HepG2 (cell line): ENCODE measurements around the gene SLC13A5. TPM values are rescaled to one million over a fixed set of nuclear protein-coding genes. Genes with fewer than 3 reads are reported as not detected.

Experiments used
- ATAC-seq: fragments of 200-7000 bp; cut with Tn5 transposase; 3 replicates; pipeline ENCODE4 v1.9.1; 2020; ENCODE audit warnings: mild to moderate bottlenecking, moderate library complexity
- BruUV-seq: library from RNA; stranded (reverse); fragments of 400-500 nt; replicated peaks from 2 replicates; lab custom pipeline; 2021; lab: Mats Ljungman, UMichigan
- CTCF ChIA-PET: fragments of 300-600 bp; formaldehyde crosslinking; extraction: SDS; loops from one replicate; lab custom pipeline; 2021; ENCODE audit warnings: low total read pairs, inconsistent platforms, low intra/inter-chr PET ratio; lab: Yijun Ruan, JAX
- POLR2A ChIA-PET: fragments of 350-600 bp; sonication (Branson Sonifier 250); formaldehyde crosslinking; loops from one replicate; lab custom pipeline; 2020; ENCODE audit warnings: antibody characterized with exemption, inconsistent platforms; lab: Yijun Ruan, JAX
- DNase-seq: peaks from one replicate; pipeline ENCODE4 v3.0.0-alpha.2; 2015; ENCODE audit warnings: low spot score
- FAIRE-seq: peaks from 3 replicates; lab custom pipeline; 2011; peaks lifted over from hg19 to GRCh38; lab: Jason Lieb, UNC
- H2AFZ ChIP-seq: one replicate; pipeline ENCODE4 v1.6.1; 2011; ENCODE audit warnings: low read length, inconsistent platforms
- H3K27ac ChIP-seq: fragments of 300-600 bp; 3 replicates; pipeline ENCODE4 v1.8.0; 2011; ENCODE audit warnings: mixed run types, mild to moderate bottlenecking, mixed read lengths, low read length, inconsistent platforms; ENCODE audit not compliant: insufficient read depth; ENCODE audit errors: extremely low read length
- H3K27me3 ChIP-seq, 2 experiments: fragments of 200-600 bp in 1 of 2; 2 replicates in 1 of 2; 3 replicates in 1 of 2; pipeline versions ENCODE4 v1.6.0 to v1.8.0; 2011; ENCODE audit warnings: low read length in 2 of 2, mild to moderate bottlenecking in 2 of 2, moderate library complexity in 2 of 2, inconsistent platforms in 1 of 2; ENCODE audit not compliant: insufficient read depth in 2 of 2, control insufficient read depth in 1 of 2
- H3K36me3 ChIP-seq, 2 experiments: fragments of 200-600 bp in 1 of 2; replicated peaks in 1 of 2; 2 replicates in 1 of 2; 3 replicates in 1 of 2; pipeline versions ENCODE4 v1.5.1 to v1.8.0; 2011; ENCODE audit warnings: low read length in 2 of 2, inconsistent platforms in 1 of 2; ENCODE audit not compliant: insufficient read depth in 2 of 2, control insufficient read depth in 1 of 2
- H3K4me1 ChIP-seq: 2 replicates; pipeline ENCODE4 v1.5.1; 2012; ENCODE audit warnings: low read length, inconsistent platforms; ENCODE audit not compliant: insufficient read depth
- H3K4me2 ChIP-seq: 2 replicates; pipeline ENCODE4 v1.6.0; 2011; ENCODE audit warnings: low read depth, low read length, inconsistent platforms
- H3K4me3 ChIP-seq, 3 experiments: fragments of 200-600 bp in 1 of 3; sonication (generic), shearing (Covaris generic) in 1 of 3; replicated peaks in 1 of 3; 2 replicates each; pipeline ENCODE4 v1.5.1; 2011 to 2016; ENCODE audit warnings: low read length in 3 of 3, inconsistent platforms in 2 of 3, low read depth in 2 of 3, mild to moderate bottlenecking in 2 of 3, control low read depth in 1 of 3, mixed read lengths in 1 of 3; ENCODE audit not compliant: insufficient read depth in 1 of 3
- H3K79me2 ChIP-seq: one replicate; pipeline ENCODE4 v1.6.1; 2011; ENCODE audit warnings: low read length, inconsistent platforms; ENCODE audit not compliant: insufficient read depth
- H3K9ac ChIP-seq: 2 replicates; pipeline ENCODE4 v1.6.0; 2011; ENCODE audit warnings: mild to moderate bottlenecking, low read depth, low read length, inconsistent platforms; ENCODE audit not compliant: insufficient read depth
- H3K9me3 ChIP-seq: 2 replicates; pipeline ENCODE4 v1.5.1; 2012; ENCODE audit warnings: mild to moderate bottlenecking, low read length
- H4K20me1 ChIP-seq: 2 replicates; pipeline ENCODE4 v1.6.0; 2011; ENCODE audit warnings: inconsistent platforms, mild to moderate bottlenecking, low read length, moderate library complexity; ENCODE audit not compliant: insufficient read depth
- EED ChIP-seq: sonication (generic); formaldehyde crosslinking; IDR thresholded peaks from 2 replicates; pipeline ENCODE4 v1.5.0; 2020; ENCODE audit warnings: mild to moderate bottlenecking, missing genetic modification reagents
- FOXK2 ChIP-seq: fragments of 450-650 bp; IDR thresholded peaks from 2 replicates; pipeline ENCODE4 v1.6.1; 2016
- POLR2A ChIP-seq, 2 experiments: IDR thresholded peaks; 2 replicates each; pipeline ENCODE4 v1.6.1; 2011; ENCODE audit warnings: low read depth in 2 of 2, low read length in 2 of 2, mild to moderate bottlenecking in 1 of 2, moderate library complexity in 1 of 2; ENCODE audit not compliant: insufficient read depth in 1 of 2
- RBFOX2 ChIP-seq: fragments of 200-400 bp; formaldehyde crosslinking; IDR thresholded peaks from 2 replicates; pipeline ENCODE4 v1.6.1; 2017; ENCODE audit warnings: low read depth, mild to moderate bottlenecking, low read length
- ZBTB3 ChIP-seq: sonication (generic); formaldehyde crosslinking; IDR thresholded peaks from 2 replicates; pipeline ENCODE4 v1.4.0; 2020; ENCODE audit warnings: low read depth, mild to moderate bottlenecking, moderate library complexity, missing genetic modification reagents, borderline replicate concordance
- ZFY ChIP-seq: sonication (generic); formaldehyde crosslinking; IDR thresholded peaks from 2 replicates; pipeline ENCODE4 v1.4.0; 2020; ENCODE audit warnings: missing genetic modification reagents
- ZNF549 ChIP-seq: sonication (generic); formaldehyde crosslinking; IDR thresholded peaks from 2 replicates; pipeline ENCODE4 v1.5.0; 2020; ENCODE audit warnings: missing genetic modification reagents
- WGBS: methylation state at CpG from one replicate; pipeline ENCODE4 v1.1.6; 2017; ENCODE audit warnings: low lambda C conversion rate; 5-methylcytosine and 5-hydroxymethylcytosine counted together
- in situ Hi-C: cut with HindIII; loops from 2 replicates; pipeline ENCODE4 v1.10.0; 2017; ENCODE audit warnings: low pct_unique_long_range_greater_than_20kb; ENCODE audit not compliant: extremely low pct_ligation_motif_present
- intact Hi-C: fragments of 100-400 bp; cut with micrococcal nuclease; formaldehyde crosslinking; loops from one replicate; pipeline ENCODE4 v1.10.0; 2022; ENCODE audit not compliant: unreplicated experiment
- polyA plus RNA-seq, 8 experiments: library from polyadenylated mRNA; depleted of rRNA in 3 of 8; stranded (reverse) in 7 of 8; unstranded in 1 of 8; fragments of >200 nt; fragmentation: Illumina TruSeq in 4 of 8; extraction: Trizol in 4 of 8; gene quantifications; 2 replicates each; pipeline versions ENCODE4 v1.2.1 to v1.2.3, GENCODE V29; 2011 to 2016; ENCODE audit warnings: low read depth in 4 of 8, missing spikeins in 1 of 8, mixed read lengths in 1 of 8; ENCODE audit not compliant: insufficient read depth in 1 of 8
- total RNA-seq, 5 experiments: library from RNA; depleted of rRNA; stranded (reverse); fragments of >200 nt; fragmentation: Illumina TruSeq; extraction: Trizol; gene quantifications; 2 replicates each; pipeline ENCODE4 v1.2.3, GENCODE V29; 2016; ENCODE audit warnings: low read depth in 1 of 5

The SLC13A5 gene
- total and polyA plus RNA-seq, 2 of the 13 experiments (the other 11 are each of a cell fraction or from before 2014, with no cell fraction given), result 42.8 to 310 TPM

DNA sequence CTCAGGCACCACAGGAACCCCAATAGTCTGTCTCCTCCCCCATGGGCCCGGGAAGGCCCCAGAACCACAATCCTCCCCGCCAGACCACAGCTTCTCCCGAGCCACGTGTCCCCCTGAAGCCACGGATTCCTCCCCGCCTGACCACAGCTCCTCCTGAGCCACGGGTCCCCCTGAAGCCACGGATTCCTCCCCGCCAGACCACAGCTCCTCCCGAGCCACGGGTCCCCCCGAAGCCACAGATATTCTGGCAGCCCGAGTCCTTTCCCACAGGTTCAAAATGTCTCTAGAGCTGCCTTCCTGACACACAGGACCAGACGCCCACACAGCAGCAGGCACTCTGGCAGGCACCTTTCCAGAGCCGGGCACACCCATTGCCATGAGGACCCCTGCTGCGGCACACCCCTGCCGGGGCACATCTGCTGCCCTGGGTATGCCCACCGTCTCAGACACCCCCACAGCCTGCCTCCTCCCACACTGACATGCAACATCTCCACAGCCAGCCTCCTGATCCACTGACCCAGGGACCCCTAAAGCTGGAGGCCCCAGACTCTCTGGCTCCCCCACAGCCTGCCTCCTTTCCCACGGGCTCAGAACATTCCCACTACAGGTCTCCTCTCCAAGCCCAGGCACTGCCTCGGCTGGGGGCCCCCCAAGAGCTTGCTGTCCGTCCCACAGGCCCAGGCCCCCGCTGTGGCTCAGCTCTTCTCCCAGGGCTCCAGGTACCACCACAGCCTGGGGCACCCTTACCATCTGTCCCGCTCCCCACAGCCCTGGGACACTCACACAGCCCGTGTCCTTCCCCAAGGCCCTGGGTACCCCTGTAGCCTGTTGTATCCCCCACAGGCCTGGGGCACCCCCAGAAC is 74.9 kb downstream of the SLC13A5 start:
- no peak overlapping the region for H3K27ac ChIP-seq
- intact Hi-C loops (no loop called here), in situ Hi-C loops (no loop called here)
- no peaks in the 10 kb centered on the region for H3K27me3 ChIP-seq
- ChIA-PET POLR2A (no interaction called here), CTCF (no interaction called here)
- TF ChIP-seq POLR2A (IDR thresholded peaks at IDR 0.05; ENCODE audit: insufficient read depth in 1 of 2, low read depth in 2 of 2, low read length in 2 of 2), result 0 out of 4 replicates have a peak, but pooled peaks of 1 of the 2 experiments have one; percentile 18
- TF ChIP-seq ZNF549 (CRISPR knock-in tag), result no peak
- TF ChIP-seq RBFOX2, result peak; percentile 30; the same call in 1 of the 2 replicates
- peak overlapping the region; percentile 87; the same call in 1 of the 2 replicates for H3K9ac ChIP-seq
- H3K4me1 ChIP-seq, result peaks cover 29% of the 10 kb centered on the region
- no peak overlapping the region for H2AFZ ChIP-seq
- 93% methylated on average over 22 of the region's 24 CpGs for WGBS
- H3K79me2 ChIP-seq, result peaks cover 35% of the 10 kb centered on the region
- H3K4me2 ChIP-seq, result peak overlapping the region; percentile 93
- H4K20me1 ChIP-seq, result no peaks in the 10 kb centered on the region
- H3K36me3 ChIP-seq, result peaks cover 0 to 8% of the 10 kb centered on the region in 2 experiments; a peak in 4 of 5 replicates
- FAIRE-seq (no peak), DNase-seq (no peak), ATAC-seq (no peak)
- no peaks in the 10 kb centered on the region for H3K9me3 ChIP-seq
- no TSS peak for BruUV-seq
- peak overlapping the region in 1 of 3 experiments; percentile 85; a peak in 1 of 6 replicates for H3K4me3 ChIP-seq

DNA sequence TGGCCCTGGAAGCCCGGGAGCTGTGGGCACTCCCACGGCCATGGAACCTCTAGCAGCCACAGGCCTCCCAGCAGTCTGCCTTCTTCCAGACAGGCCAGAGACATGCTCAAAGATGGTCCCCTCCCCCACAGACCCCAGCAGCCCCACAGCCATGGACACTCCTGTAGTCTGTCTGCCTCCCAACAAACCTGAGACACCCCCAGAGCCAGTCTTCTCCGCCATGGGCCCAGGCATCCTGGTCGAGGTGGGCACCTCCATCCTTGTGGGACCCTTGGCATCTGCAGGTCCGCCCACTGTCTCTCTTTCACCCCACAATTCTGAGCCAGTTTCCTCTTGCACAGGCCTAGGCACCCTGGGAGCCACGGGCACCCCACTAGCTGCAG is 75.7 kb downstream of the SLC13A5 start:
- H3K36me3 ChIP-seq, result peaks cover 2 to 15% of the 10 kb centered on the region in 2 experiments; a peak in 4 of 5 replicates
- no peak overlapping the region for H2AFZ ChIP-seq
- no peak overlapping the region for H3K27ac ChIP-seq
- in situ Hi-C loops, result no loop called here
- 0 out of 2 replicates have a peak, but pooled peaks have one; percentile 4 for TF ChIP-seq RBFOX2
- TF ChIP-seq ZFY (CRISPR knock-in tag), result no peak
- no peak for TF ChIP-seq FOXK2
- no peak for TF ChIP-seq ZBTB3 (CRISPR knock-in tag)
- TF ChIP-seq EED, result no peak
- TF ChIP-seq, all 625 proteins: peak for 1
- 92% methylated on average over 6 of the region's 6 CpGs for WGBS
- H3K79me2 ChIP-seq, result peaks cover 33% of the 10 kb centered on the region
- no TSS peak for BruUV-seq
- ChIA-PET CTCF (no interaction called here), POLR2A (no interaction called here)
- intact Hi-C loops, result no loop called here
- no peak for DNase-seq
- H3K4me2 ChIP-seq, result no peak overlapping the region
- H3K4me1 ChIP-seq, result peaks cover 23% of the 10 kb centered on the region
- no peaks in the 10 kb centered on the region for H4K20me1 ChIP-seq
- no peak for ATAC-seq
- no peak for FAIRE-seq
- H3K4me3 ChIP-seq, result no peak overlapping the region
- no peak overlapping the region for H3K9ac ChIP-seq
- H3K9me3 ChIP-seq, result no peaks in the 10 kb centered on the region
- H3K27me3 ChIP-seq, result no peaks in the 10 kb centered on the region
